Activated CD8-positive, alpha-beta memory T cell treated with anti-CD3 and anti-CD28 coated beads, Interleukin-2, amount 10 ng/mL, durations not matched to agents 7 days and 5 days (primary cell): Measurements from ENCODE around the gene ARL15. TPM values are rescaled to one million over a fixed set of nuclear protein-coding genes. Genes with fewer than 3 reads are reported as not detected.
A peak's percentile ranks its signal among the peaks of the same experiment; 100 is the strongest.
"Not testable (repeated sequence)": the region's sequence is repeated elsewhere in the genome, so short reads cannot be mapped to it uniquely, and the experiment has no call there.

Experiments used
- ATAC-seq: fragments of 150-1000 bp; cut with Tn5 transposase; one replicate; pipeline ENCODE4 v1.10.0; 2021; ENCODE audit warnings: moderate library complexity
- CTCF ChIA-PET: fragments of 350-600 bp; sonication (Branson Sonifier 250); formaldehyde crosslinking; loops from one replicate; lab custom pipeline; 2021; ENCODE audit warnings: antibody characterized with exemption; lab: Charles Lee
- DNase-seq: peaks from one replicate; pipeline ENCODE4 v3.0.0-alpha.2; 2020
- H3K27ac Mint-ChIP-seq: one replicate; pipeline ENCODE4 v1.8.0; 2021; ENCODE audit warnings: mild to moderate bottlenecking, mixed read lengths
- H3K27me3 Mint-ChIP-seq: one replicate; pipeline ENCODE4 v1.8.0; 2021; ENCODE audit warnings: mixed read lengths
- H3K36me3 Mint-ChIP-seq: one replicate; pipeline ENCODE4 v1.8.0; 2021; ENCODE audit warnings: mild to moderate bottlenecking, mixed read lengths
- H3K4me1 Mint-ChIP-seq: one replicate; pipeline ENCODE4 v1.8.0; 2021; ENCODE audit warnings: mixed read lengths
- H3K4me3 Mint-ChIP-seq: one replicate; pipeline ENCODE4 v1.8.0; 2021; ENCODE audit warnings: mild to moderate bottlenecking, moderate library complexity, mixed read lengths
- H3K9me3 Mint-ChIP-seq: one replicate; pipeline ENCODE4 v1.8.0; 2022; ENCODE audit warnings: low read depth, mixed read lengths
- total RNA-seq, 2 experiments: library from RNA; stranded (reverse); gene quantifications; one replicate each; pipeline ENCODE4 v1.2.3, GENCODE V29; 2021

ARL15 gene
- total RNA-seq, 2 experiments from 2014 or later = 10.6 to 12.6 TPM

- DNase-seq (no peak), ATAC-seq (no peak)
- H3K9me3 Mint-ChIP-seq = no peaks in the 10 kb centered on the region
- no peak overlapping the region for H3K4me3 Mint-ChIP-seq
- CTCF ChIA-PET = no interaction called here
- H3K27me3 Mint-ChIP-seq = no peaks in the 10 kb centered on the region
- no peaks in the 10 kb centered on the region for H3K36me3 Mint-ChIP-seq
- H3K27ac Mint-ChIP-seq = no peak overlapping the region
- no peaks in the 10 kb centered on the region for H3K4me1 Mint-ChIP-seq
Measured at GRCh38 chr5:54045077-54045792, 265.1 kb downstream of the ARL15 start.

GRCh38 chr5:54044276-54044675, 266.1 kb downstream of the ARL15 start:
- H3K27ac Mint-ChIP-seq, ATAC-seq, DNase-seq, H3K9me3 Mint-ChIP-seq, H3K27me3 Mint-ChIP-seq, CTCF ChIA-PET, H3K4me1 Mint-ChIP-seq, H3K36me3 Mint-ChIP-seq, H3K4me3 Mint-ChIP-seq: not testable (repeated sequence)

GRCh38 chr5:54040804-54041203, 269.6 kb downstream of the ARL15 start:
- Mint-ChIP-seq H3K9me3 (no peaks in the 10 kb centered on the region), H3K4me1 (no peaks in the 10 kb centered on the region), H3K36me3 (no peaks in the 10 kb centered on the region), H3K4me3 (no peak overlapping the region), H3K27me3 (no peaks in the 10 kb centered on the region), H3K27ac (no peak overlapping the region)
- DNase-seq = no peak
- no peak for ATAC-seq
- CTCF ChIA-PET = no interaction called here

GRCh38 chr5:54040018-54040417, 270.4 kb downstream of the ARL15 start:
- no peaks in the 10 kb centered on the region for H3K36me3 Mint-ChIP-seq
- DNase-seq (no peak), ATAC-seq (no peak)
- H3K27me3 Mint-ChIP-seq = no peaks in the 10 kb centered on the region
- no peak overlapping the region for H3K4me3 Mint-ChIP-seq
- no peaks in the 10 kb centered on the region for H3K4me1 Mint-ChIP-seq
- no peak overlapping the region for H3K27ac Mint-ChIP-seq
- H3K9me3 Mint-ChIP-seq = no peaks in the 10 kb centered on the region
- CTCF ChIA-PET = no interaction called here

GRCh38 chr5:54037205-54037604, 273.2 kb downstream of the ARL15 start:
- Mint-ChIP-seq H3K27me3 (no peaks in the 10 kb centered on the region), H3K9me3 (no peaks in the 10 kb centered on the region), H3K4me3 (no peak overlapping the region), H3K27ac (no peak overlapping the region), H3K4me1 (no peaks in the 10 kb centered on the region), H3K36me3 (peaks cover 2% of the 10 kb centered on the region)
- DNase-seq (no peak), ATAC-seq (no peak)
- CTCF ChIA-PET = no interaction called here

- Mint-ChIP-seq H3K27ac (no peak overlapping the region), H3K4me3 (no peak overlapping the region), H3K9me3 (no peaks in the 10 kb centered on the region), H3K4me1 (no peaks in the 10 kb centered on the region), H3K36me3 (peaks cover 2% of the 10 kb centered on the region), H3K27me3 (no peaks in the 10 kb centered on the region)
- CTCF ChIA-PET = interaction anchor here (1.1 kb wide), 1 partner anchor 198 kb away, joined by 3 read pairs; no protein-coding TSS in a partner anchor
- no peak for ATAC-seq
- DNase-seq = no peak
Measured at GRCh38 chr5:54030981-54031380, 279.4 kb downstream of the ARL15 start.

GRCh38 chr5:54024466-54024865, 285.9 kb downstream of the ARL15 start:
- H3K9me3 Mint-ChIP-seq = no peaks in the 10 kb centered on the region
- H3K4me3 Mint-ChIP-seq = no peak overlapping the region
- CTCF ChIA-PET = no interaction called here
- H3K36me3 Mint-ChIP-seq = peaks cover 7% of the 10 kb centered on the region
- DNase-seq = no peak
- no peak overlapping the region for H3K27ac Mint-ChIP-seq
- peaks cover 23% of the 10 kb centered on the region for H3K4me1 Mint-ChIP-seq
- ATAC-seq = no peak
- no peaks in the 10 kb centered on the region for H3K27me3 Mint-ChIP-seq

- Mint-ChIP-seq H3K27ac (peak overlapping the region; percentile 81), H3K4me3 (peak overlapping the region; percentile 52), H3K9me3 (no peaks in the 10 kb centered on the region), H3K27me3 (no peaks in the 10 kb centered on the region), H3K4me1 (peaks cover 23% of the 10 kb centered on the region), H3K36me3 (peaks cover 9% of the 10 kb centered on the region)
- DNase-seq (no peak), ATAC-seq (peak; percentile 23)
- CTCF ChIA-PET = no interaction called here
Measured at GRCh38 chr5:54022223-54022622, 288.1 kb downstream of the ARL15 start.

- Mint-ChIP-seq H3K9me3 (no peaks in the 10 kb centered on the region), H3K36me3 (peaks cover 9% of the 10 kb centered on the region), H3K27ac (peak overlapping the region; percentile 81), H3K4me3 (peak overlapping the region; percentile 52), H3K4me1 (peaks cover 23% of the 10 kb centered on the region), H3K27me3 (no peaks in the 10 kb centered on the region)
- ATAC-seq (peak; percentile 66), DNase-seq (peak; percentile 51)
- CTCF ChIA-PET = no interaction called here
Measured at GRCh38 chr5:54021431-54022164, 288.8 kb downstream of the ARL15 start.

GRCh38 chr5:54018438-54018837, 291.9 kb downstream of the ARL15 start:
- CTCF ChIA-PET = no interaction called here
- Mint-ChIP-seq H3K4me3 (no peak overlapping the region), H3K27ac (no peak overlapping the region), H3K27me3 (no peaks in the 10 kb centered on the region), H3K9me3 (peaks cover 13% of the 10 kb centered on the region), H3K4me1 (peaks cover 26% of the 10 kb centered on the region), H3K36me3 (peaks cover 20% of the 10 kb centered on the region)
- no peak for ATAC-seq
- DNase-seq = no peak

GRCh38 chr5:54017580-54017979, 292.8 kb downstream of the ARL15 start:
- Mint-ChIP-seq H3K9me3 (peaks cover 13% of the 10 kb centered on the region), H3K4me3 (no peak overlapping the region), H3K36me3 (peaks cover 20% of the 10 kb centered on the region), H3K27ac (no peak overlapping the region), H3K4me1 (peaks cover 27% of the 10 kb centered on the region), H3K27me3 (no peaks in the 10 kb centered on the region)
- CTCF ChIA-PET = interaction anchor here (1.1 kb wide), 1 partner anchor 14 kb away, joined by 3 read pairs; no protein-coding TSS in a partner anchor
- DNase-seq (no peak), ATAC-seq (no peak)

- CTCF ChIA-PET = no interaction called here
- H3K4me3 Mint-ChIP-seq = no peak overlapping the region
- DNase-seq (peak; percentile 63), ATAC-seq (peak; percentile 58)
- H3K27me3 Mint-ChIP-seq = no peaks in the 10 kb centered on the region
- peaks cover 13% of the 10 kb centered on the region for H3K9me3 Mint-ChIP-seq
- peaks cover 16% of the 10 kb centered on the region for H3K36me3 Mint-ChIP-seq
- no peak overlapping the region for H3K27ac Mint-ChIP-seq
- H3K4me1 Mint-ChIP-seq = peaks cover 7% of the 10 kb centered on the region
Measured at GRCh38 chr5:54013556-54014194, 296.7 kb downstream of the ARL15 start.

- no peak overlapping the region for H3K27ac Mint-ChIP-seq
Measured at GRCh38 chr5:54009828-54010227, 300.5 kb downstream of the ARL15 start.

More at GRCh38 chr5:54009828-54010227, 300.5 kb downstream of the ARL15 start:
- Mint-ChIP-seq H3K27me3 (no peaks in the 10 kb centered on the region), H3K4me3 (no peak overlapping the region), H3K4me1 (peaks cover 7% of the 10 kb centered on the region), H3K36me3 (peaks cover 13% of the 10 kb centered on the region), H3K9me3 (peaks cover 13% of the 10 kb centered on the region)
- DNase-seq = no peak
- no peak for ATAC-seq
- CTCF ChIA-PET = no interaction called here
